K562 (cell line): Measurements from ENCODE around the gene NFATC2. TPM values are rescaled to one million over a fixed set of nuclear protein-coding genes. Genes with fewer than 3 reads are reported as not detected.

Experiments
- ATF3 ChIP-seq, 2 experiments: fragments of 450-650 bp in 1 of 2; sonication (generic) in 1 of 2; formaldehyde crosslinking in 1 of 2; IDR thresholded peaks in 1 of 2; conservative IDR thresholded peaks in 1 of 2; 2 replicates each; pipeline versions ENCODE4 v1.6.1 to v1.8.1; 2016 to 2023; ENCODE audit warnings: mild to moderate bottlenecking in 2 of 2, moderate library complexity in 2 of 2, inconsistent platforms in 1 of 2, missing genetic modification reagents in 1 of 2
- SMAD3 ChIP-seq: fragments of 450-650 bp; formaldehyde crosslinking; conservative IDR thresholded peaks from 2 replicates; pipeline ENCODE4 v1.4.0; 2020; ENCODE audit warnings: mild to moderate bottlenecking
- SRSF7 ChIP-seq: fragments of 200-400 bp; formaldehyde crosslinking; optimal IDR thresholded peaks from 2 replicates; pipeline ENCODE3; 2017; ENCODE audit warnings: mild to moderate bottlenecking, low read depth, low read length
- STAT5A ChIP-seq: IDR thresholded peaks from 2 replicates; pipeline ENCODE4 v1.6.1; 2012; ENCODE audit warnings: low read length, inconsistent platforms, borderline replicate concordance
- TOE1 ChIP-seq, 2 experiments: fragments of 450-650 bp in 1 of 2; sonication (generic) in 1 of 2; formaldehyde crosslinking in 1 of 2; IDR thresholded peaks; 2 replicates each; pipeline versions ENCODE4 v1.7.1 to v1.8.0; 2016 to 2022; ENCODE audit warnings: borderline replicate concordance in 2 of 2, mild to moderate bottlenecking in 2 of 2, antibody characterized with exemption in 1 of 2, inconsistent platforms in 1 of 2, low read depth in 1 of 2, missing genetic modification reagents in 1 of 2, moderate library complexity in 1 of 2
- XRCC5 ChIP-seq: fragments of 200-400 bp; formaldehyde crosslinking; IDR thresholded peaks from 2 replicates; pipeline ENCODE4 v1.6.1; 2017; ENCODE audit warnings: low read depth, mild to moderate bottlenecking, low read length
- ZBTB40 ChIP-seq, 2 experiments: fragments of 450-650 bp in 1 of 2; sonication (generic) in 1 of 2; formaldehyde crosslinking in 1 of 2; IDR thresholded peaks; 2 replicates each; pipeline versions ENCODE4 v1.7.1 to v1.9.0; 2016 to 2022; ENCODE audit warnings: inconsistent platforms in 1 of 2, mild to moderate bottlenecking in 1 of 2, missing genetic modification reagents in 1 of 2
- ZNF717 ChIP-seq: fragments of 250-450 bp; sonication (Bioruptor Pico); IDR thresholded peaks from 2 replicates; pipeline ENCODE4 v1.5.0; 2021
- polyA plus RNA-seq, 8 experiments: library from polyadenylated mRNA; depleted of rRNA in 4 of 8; stranded (reverse) in 5 of 8; unstranded in 3 of 8; fragments of >200 nt; fragmentation: Nextera tagmentation in 2 of 8; fragmentation: Illumina TruSeq in 1 of 8; extraction: Ambion mirVana in 2 of 8; extraction: Trizol in 1 of 8; gene quantifications; 2 replicates each; pipeline versions ENCODE4 v1.2.1 to v1.2.3, GENCODE V29; 2011 to 2014; ENCODE audit warnings: inconsistent platforms in 1 of 8, missing spikeins in 1 of 8
- total RNA-seq, 7 experiments: library from RNA; depleted of rRNA in 6 of 7; stranded (reverse); fragments of >200 nt in 6 of 7; fragmentation: Illumina TruSeq in 2 of 7; extraction: Trizol in 2 of 7; gene quantifications; 2 replicates each; pipeline versions ENCODE4 v1.2.1 to v1.2.3, GENCODE V29; 2011 to 2021; ENCODE audit warnings: low replicate concordance in 1 of 7
- TF ChIP-seq, protein P1 (sequence below): fragments of 450-650 bp; IDR thresholded peaks from 2 replicates; pipeline ENCODE4 v1.6.1; 2016; ENCODE audit warnings: mild to moderate bottlenecking

NFATC2 gene
- total and polyA plus RNA-seq, 9 of the 15 experiments (the other 6 are each of a cell fraction or from before 2014, with no cell fraction given): 1.9 to 11.2 (median 3.0) TPM

- no peak for TF ChIP-seq ATF3 (IDR thresholded peaks at IDR 0.05)
- TF ChIP-seq ATF3 (CRISPR knock-in tag; conservative IDR thresholded peaks at IDR 0.05): no peak
- peak; percentile 21; the same call in 1 of the 2 replicates for TF ChIP-seq STAT5A
- no peak for TF ChIP-seq SMAD3 (CRISPR knock-in tag)
- 0 out of 2 replicates have a peak, but pooled peaks have one; percentile 32 for TF ChIP-seq XRCC5
- no peak for TF ChIP-seq ZNF717 (CRISPR knock-in tag)
- peak; percentile 60; the same call in 1 of the 2 replicates for TF ChIP-seq TOE1 (IDR thresholded peaks at IDR 0.05; ENCODE audit: borderline replicate concordance)
- TF ChIP-seq TOE1 (CRISPR knock-in tag; IDR thresholded peaks at IDR 0.05; ENCODE audit: borderline replicate concordance, low read depth): no peak
- TF ChIP-seq, protein P1, sequence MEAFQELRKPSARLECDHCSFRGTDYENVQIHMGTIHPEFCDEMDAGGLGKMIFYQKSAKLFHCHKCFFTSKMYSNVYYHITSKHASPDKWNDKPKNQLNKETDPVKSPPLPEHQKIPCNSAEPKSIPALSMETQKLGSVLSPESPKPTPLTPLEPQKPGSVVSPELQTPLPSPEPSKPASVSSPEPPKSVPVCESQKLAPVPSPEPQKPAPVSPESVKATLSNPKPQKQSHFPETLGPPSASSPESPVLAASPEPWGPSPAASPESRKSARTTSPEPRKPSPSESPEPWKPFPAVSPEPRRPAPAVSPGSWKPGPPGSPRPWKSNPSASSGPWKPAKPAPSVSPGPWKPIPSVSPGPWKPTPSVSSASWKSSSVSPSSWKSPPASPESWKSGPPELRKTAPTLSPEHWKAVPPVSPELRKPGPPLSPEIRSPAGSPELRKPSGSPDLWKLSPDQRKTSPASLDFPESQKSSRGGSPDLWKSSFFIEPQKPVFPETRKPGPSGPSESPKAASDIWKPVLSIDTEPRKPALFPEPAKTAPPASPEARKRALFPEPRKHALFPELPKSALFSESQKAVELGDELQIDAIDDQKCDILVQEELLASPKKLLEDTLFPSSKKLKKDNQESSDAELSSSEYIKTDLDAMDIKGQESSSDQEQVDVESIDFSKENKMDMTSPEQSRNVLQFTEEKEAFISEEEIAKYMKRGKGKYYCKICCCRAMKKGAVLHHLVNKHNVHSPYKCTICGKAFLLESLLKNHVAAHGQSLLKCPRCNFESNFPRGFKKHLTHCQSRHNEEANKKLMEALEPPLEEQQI: no peak
- no peak for TF ChIP-seq SRSF7
- 0 out of 2 replicates have a peak, but pooled peaks have one; percentile 5 for TF ChIP-seq ZBTB40 (IDR thresholded peaks at IDR 0.05)
- TF ChIP-seq ZBTB40 (CRISPR knock-in tag; IDR thresholded peaks at IDR 0.05): no peak
Measured at GRCh38 chr20:51541189-51542032, 1.1 kb downstream of the NFATC2 start (continued).
